BJ (cell line): ENCODE measurements around the gene KRTAP17-1. TPM values are rescaled to one million over a fixed set of nuclear protein-coding genes. Genes with fewer than 3 reads are reported as not detected.

Experiments
- CTCF ChIA-PET: fragments of 350-600 bp; formaldehyde crosslinking; extraction: SDS; loops from one replicate; lab custom pipeline; 2021; ENCODE audit warnings: antibody characterized with exemption, inconsistent platforms; lab: Yijun Ruan, JAX
- POLR2A ChIA-PET: fragments of 300-600 bp; sonication (Branson Sonifier 250); formaldehyde crosslinking; extraction: SDS; loops from one replicate; lab custom pipeline; 2021; ENCODE audit warnings: antibody characterized with exemption; lab: Charles Lee
- DNase-seq: peaks from one replicate; pipeline ENCODE4 v3.0.0-alpha.2; 2011; ENCODE audit warnings: low read depth
- H3K27me3 ChIP-seq: 2 replicates; pipeline ENCODE4 v1.6.0; 2011; ENCODE audit warnings: low read length; ENCODE audit not compliant: control insufficient read depth, insufficient read depth
- H3K36me3 ChIP-seq: 2 replicates; pipeline ENCODE4 v1.5.1; 2011; ENCODE audit warnings: low read length; ENCODE audit not compliant: control insufficient read depth, insufficient read depth
- H3K4me3 ChIP-seq: 2 replicates; pipeline ENCODE4 v1.5.1; 2011; ENCODE audit warnings: low read depth, mild to moderate bottlenecking, control low read depth, low read length
- CTCF ChIP-seq: IDR thresholded peaks from 2 replicates; pipeline ENCODE4 v1.5.1; 2011; ENCODE audit warnings: low read depth, mild to moderate bottlenecking, control low read depth, inconsistent platforms, low read length, moderate library complexity; ENCODE audit not compliant: insufficient read depth
- polyA plus RNA-seq: library from polyadenylated mRNA; depleted of rRNA; stranded (reverse); fragments of >200 nt; gene quantifications from 2 replicates; pipeline ENCODE4 v1.2.3, GENCODE V29; 2011

The KRTAP17-1 gene
- polyA plus RNA-seq, 1 experiment = not detected

DNA sequence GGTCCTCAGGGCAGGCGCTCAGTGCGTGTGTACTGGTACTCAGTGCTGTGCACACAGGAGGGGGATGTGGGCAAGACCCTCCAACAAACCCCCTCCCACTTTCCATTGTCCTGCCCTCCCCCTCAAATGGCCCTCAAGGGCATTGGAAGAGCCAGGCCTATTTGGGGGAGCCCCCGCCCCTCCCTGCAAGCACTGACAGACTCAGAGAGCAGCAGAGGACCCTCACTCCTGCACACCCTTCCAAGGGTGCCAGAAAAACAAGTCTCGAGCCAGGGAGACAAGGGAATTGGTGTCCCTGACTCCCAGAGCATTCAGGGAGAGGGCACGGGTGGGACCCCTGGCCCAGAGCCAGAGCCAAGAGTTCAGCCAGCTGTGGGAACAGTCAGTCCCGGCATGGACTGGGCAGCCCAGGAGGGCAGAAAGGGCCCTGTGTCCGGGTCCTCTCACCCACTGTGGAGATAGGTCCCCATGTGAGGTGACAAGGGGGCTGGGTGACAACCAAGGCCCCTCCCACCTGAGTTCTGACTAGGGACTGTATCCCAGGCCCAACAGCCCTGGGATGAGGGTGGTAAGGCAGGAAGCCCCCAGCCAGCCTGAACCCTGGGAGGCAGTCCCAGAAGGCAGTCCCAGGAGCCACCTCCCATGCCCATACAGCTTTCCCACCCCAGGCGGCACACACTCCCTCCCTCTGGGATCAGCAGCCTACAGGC is 12.1 kb upstream of the KRTAP17-1 start:
- no peaks in the 10 kb centered on the region for H3K36me3 ChIP-seq
- TF ChIP-seq CTCF = no peak
- H3K4me3 ChIP-seq = no peak overlapping the region
- DNase-seq = no peak
- CTCF ChIA-PET = interaction anchor here (1.0 to 3.1 kb wide), 3 partner anchors 21 to 535 kb away, joined by 4 to 15 read pairs (median 10); no protein-coding TSS in a partner anchor
- POLR2A ChIA-PET = no interaction called here
- H3K27me3 ChIP-seq = no peaks in the 10 kb centered on the region

- no peak for DNase-seq
- CTCF ChIA-PET = no interaction called here
- Histone ChIP-seq H3K27me3 (no peaks in the 10 kb centered on the region), H3K36me3 (no peaks in the 10 kb centered on the region), H3K4me3 (no peak overlapping the region)
- no peak for TF ChIP-seq CTCF
- POLR2A ChIA-PET = no interaction called here
Measured at GRCh38 chr17:41326173-41327145, 10.9 kb upstream of the KRTAP17-1 start.

- CTCF ChIA-PET = no interaction called here
- no peak overlapping the region for H3K4me3 ChIP-seq
- no peak for TF ChIP-seq CTCF
- DNase-seq = no peak
- no peaks in the 10 kb centered on the region for H3K27me3 ChIP-seq
- POLR2A ChIA-PET = no interaction called here
- no peaks in the 10 kb centered on the region for H3K36me3 ChIP-seq
Measured at GRCh38 chr17:41325611-41326010, 10.1 kb upstream of the KRTAP17-1 start.

DNA sequence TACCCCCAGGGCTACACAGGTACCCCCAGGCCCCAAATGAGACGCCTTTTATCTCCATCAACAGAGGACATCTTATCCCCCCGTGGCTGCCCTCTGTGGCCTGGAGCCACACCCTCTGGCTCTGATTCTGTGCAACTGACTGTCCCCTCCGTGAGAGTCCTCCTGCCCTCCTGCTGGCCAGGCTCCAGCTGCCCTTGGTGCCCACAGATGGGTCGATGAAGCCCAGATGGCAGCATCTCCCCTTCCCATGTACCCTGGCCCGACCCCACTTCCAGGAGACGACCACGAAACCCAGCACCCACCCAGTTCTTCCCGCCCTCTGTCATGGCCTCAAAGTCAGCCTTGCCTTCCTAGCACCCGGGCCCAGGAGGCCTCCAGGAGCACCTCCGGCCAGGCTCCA is 9.6 kb upstream of the KRTAP17-1 start:
- no peak for DNase-seq
- Histone ChIP-seq H3K27me3 (no peaks in the 10 kb centered on the region), H3K4me3 (no peak overlapping the region), H3K36me3 (no peaks in the 10 kb centered on the region)
- POLR2A ChIA-PET = no interaction called here
- no peak for TF ChIP-seq CTCF
- CTCF ChIA-PET = no interaction called here
